Vagina (tissue), 2 donors: ENCODE data around the gene DNAJC4. TPM values are rescaled to one million over a fixed set of nuclear protein-coding genes. Genes with fewer than 3 reads are reported as not detected.

Experiments used
- DNase-seq, 2 donors: peaks; one replicate each; pipeline ENCODE4 v3.0.0-alpha.2; 2017; ENCODE audit errors: extremely low spot score in 2 of 2
- H3K27ac ChIP-seq: fragments of 200-600 bp; sonication (generic); one replicate; pipeline ENCODE4 v1.5.1; 2019
- H3K27me3 ChIP-seq: fragments of 200-600 bp; sonication (generic); one replicate; pipeline ENCODE4 v1.5.1; 2019
- H3K36me3 ChIP-seq, 2 donors: fragments of 200-600 bp; sonication (generic); one replicate each; pipeline ENCODE4 v1.5.1; 2017 to 2019
- H3K4me1 ChIP-seq: fragments of 200-600 bp; sonication (generic); one replicate; pipeline ENCODE4 v1.5.1; 2019
- H3K4me3 ChIP-seq, 2 donors: fragments of 200-600 bp; sonication (generic); 1 replicate in 1 of 2; 2 replicates in 1 of 2; pipeline ENCODE4 v1.5.1; 2016 to 2019
- H3K9me3 ChIP-seq: fragments of 200-600 bp; sonication (generic); one replicate; pipeline ENCODE4 v1.5.1; 2019
- CTCF ChIP-seq, 3 experiments: fragments of 450-650 bp in 2 of 3; fragments of 200-600 bp in 1 of 3; sonication (generic) in 1 of 3; IDR thresholded peaks; one replicate each; pipeline ENCODE4 v1.5.1; 2017 to 2019; ENCODE audit warnings: antibody characterized with exemption in 3 of 3, mild to moderate bottlenecking in 2 of 3, moderate library complexity in 2 of 3
- POLR2A ChIP-seq, 2 donors: fragments of 450-650 bp; IDR thresholded peaks; one replicate each; pipeline ENCODE4 v1.6.1; 2017; ENCODE audit warnings: antibody characterized with exemption in 2 of 2, mild to moderate bottlenecking in 2 of 2, moderate library complexity in 2 of 2
- POLR2AphosphoS5 ChIP-seq, 2 donors: sonication (generic); formaldehyde crosslinking; IDR thresholded peaks; one replicate each; pipeline ENCODE4 v1.9.0; 2017; ENCODE audit warnings: antibody characterized with exemption in 2 of 2, mild to moderate bottlenecking in 2 of 2, low read depth in 1 of 2; ENCODE audit not compliant: insufficient read depth in 1 of 2
- intact Hi-C: fragments of 100-400 bp; cut with DNase I; formaldehyde crosslinking; loops from one replicate; pipeline ENCODE4 v1.15.1; 2023
- total RNA-seq: library from RNA; depleted of rRNA; stranded (reverse); fragments of >200 nt; gene quantifications from one replicate; pipeline ENCODE4 v1.2.3, GENCODE V29; 2016

DNAJC4 gene
- total RNA-seq, 1 donor from 2014 or later: 43.7 TPM

DNA sequence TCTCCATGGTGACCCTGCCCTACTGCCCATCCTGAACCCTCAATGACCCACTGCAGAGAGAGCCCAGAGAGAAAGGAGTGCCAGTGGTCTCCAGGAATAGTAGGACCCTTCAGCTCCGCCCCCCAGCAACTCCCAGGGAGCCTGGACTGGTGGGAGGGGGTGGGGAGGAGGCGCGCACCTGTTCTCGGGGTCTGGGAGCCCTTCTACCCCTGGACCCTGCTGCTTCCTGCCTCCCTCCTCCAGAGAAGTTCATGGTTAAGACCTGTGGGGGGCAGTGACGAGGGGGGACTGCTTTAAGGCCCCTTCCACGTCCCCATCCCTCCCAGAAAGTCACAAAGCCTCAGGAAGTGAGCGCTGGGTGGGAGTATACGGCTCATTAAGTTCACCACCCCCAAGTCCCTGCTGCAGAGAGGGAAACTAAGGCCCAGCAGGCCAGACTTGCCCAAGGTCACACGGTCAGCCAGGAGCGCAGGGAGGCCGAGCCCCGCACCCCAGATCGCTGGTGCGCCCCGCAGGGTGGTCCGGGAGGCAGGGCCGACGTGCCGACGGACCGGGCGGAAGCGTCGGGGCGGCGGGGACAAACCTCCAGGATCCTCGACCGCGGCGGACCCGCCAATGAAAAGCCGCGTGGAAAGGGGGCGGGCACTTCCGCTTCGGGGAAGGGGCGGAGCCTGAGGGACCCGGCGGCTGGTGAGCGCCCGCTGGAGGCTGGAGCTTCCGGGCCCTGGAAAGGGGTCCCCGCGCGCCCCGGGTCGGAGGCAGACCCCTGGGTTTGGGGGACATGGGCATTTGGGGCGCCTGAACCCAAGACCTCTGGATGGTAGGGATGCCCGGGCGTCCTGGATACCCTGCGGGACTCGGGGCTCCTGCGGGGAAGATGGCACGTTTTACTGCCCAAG is 4.5 kb upstream of the DNAJC4 start, which contains the start of the genes NUDT22 and TRPT1:
Gene NUDT22 (plus strand): TSS at position 667 of the 899 bp plus-strand sequence. CDS start 379 bp downstream, outside the sequence.
Gene TRPT1 (minus strand): TSS at position 579 of the 899 bp plus-strand sequence. CDS start 326 bp downstream, at position 253.
- Histone ChIP-seq H3K36me3 (no peaks in the 10 kb centered on the region), H3K27ac (peak within 1 kb of the TSS; percentile 81), H3K9me3 (no peaks in the 10 kb centered on the region), H3K4me1 (peaks cover 55% of the 10 kb centered on the region), H3K27me3 (no peaks in the 10 kb centered on the region), H3K4me3 (peak within 1 kb of the TSS; percentile 78 to 97)
- TF ChIP-seq CTCF (IDR thresholded peaks at IDR 0.05) (no peak), POLR2AphosphoS5 (IDR thresholded peaks at IDR 0.05; ENCODE audit: insufficient read depth in 1 of 2, low read depth in 1 of 2) (peak; percentile 84 to 97), POLR2A (IDR thresholded peaks at IDR 0.05) (peak in 1 of 2 donors; percentile 88)
- DNase-seq: peak in 1 of 2 donors; percentile 92
- intact Hi-C loops: no loop called here

GRCh38 chr11:64226507-64227051 is 3.8 kb upstream of the DNAJC4 start:
- TF ChIP-seq CTCF (IDR thresholded peaks at IDR 0.05): no peak
- no peak for TF ChIP-seq POLR2A (IDR thresholded peaks at IDR 0.05)
- peak in 1 of 2 donors; percentile 73 for TF ChIP-seq POLR2AphosphoS5 (IDR thresholded peaks at IDR 0.05; ENCODE audit: insufficient read depth in 1 of 2, low read depth in 1 of 2)
- H3K4me3 ChIP-seq: peak overlapping the region; percentile 78 to 97
- no peaks in the 10 kb centered on the region for H3K27me3 ChIP-seq
- no peaks in the 10 kb centered on the region for H3K36me3 ChIP-seq
- intact Hi-C loops: no loop called here
- H3K27ac ChIP-seq: peak overlapping the region; percentile 81
- no peaks in the 10 kb centered on the region for H3K9me3 ChIP-seq
- no peak for DNase-seq
- H3K4me1 ChIP-seq: peaks cover 63% of the 10 kb centered on the region

GRCh38 chr11:64227405-64227956 is 2.9 kb upstream of the DNAJC4 start:
- Histone ChIP-seq H3K9me3 (no peaks in the 10 kb centered on the region), H3K27ac (peak overlapping the region; percentile 81), H3K4me1 (peaks cover 71% of the 10 kb centered on the region), H3K27me3 (no peaks in the 10 kb centered on the region), H3K36me3 (no peaks in the 10 kb centered on the region), H3K4me3 (peak overlapping the region; percentile 78 to 97)
- no peak for DNase-seq
- intact Hi-C loops: no loop called here
- no peak for TF ChIP-seq POLR2A (IDR thresholded peaks at IDR 0.05)
- no peak for TF ChIP-seq CTCF (IDR thresholded peaks at IDR 0.05)
- TF ChIP-seq POLR2AphosphoS5 (IDR thresholded peaks at IDR 0.05; ENCODE audit: insufficient read depth in 1 of 2, low read depth in 1 of 2): no peak

DNA sequence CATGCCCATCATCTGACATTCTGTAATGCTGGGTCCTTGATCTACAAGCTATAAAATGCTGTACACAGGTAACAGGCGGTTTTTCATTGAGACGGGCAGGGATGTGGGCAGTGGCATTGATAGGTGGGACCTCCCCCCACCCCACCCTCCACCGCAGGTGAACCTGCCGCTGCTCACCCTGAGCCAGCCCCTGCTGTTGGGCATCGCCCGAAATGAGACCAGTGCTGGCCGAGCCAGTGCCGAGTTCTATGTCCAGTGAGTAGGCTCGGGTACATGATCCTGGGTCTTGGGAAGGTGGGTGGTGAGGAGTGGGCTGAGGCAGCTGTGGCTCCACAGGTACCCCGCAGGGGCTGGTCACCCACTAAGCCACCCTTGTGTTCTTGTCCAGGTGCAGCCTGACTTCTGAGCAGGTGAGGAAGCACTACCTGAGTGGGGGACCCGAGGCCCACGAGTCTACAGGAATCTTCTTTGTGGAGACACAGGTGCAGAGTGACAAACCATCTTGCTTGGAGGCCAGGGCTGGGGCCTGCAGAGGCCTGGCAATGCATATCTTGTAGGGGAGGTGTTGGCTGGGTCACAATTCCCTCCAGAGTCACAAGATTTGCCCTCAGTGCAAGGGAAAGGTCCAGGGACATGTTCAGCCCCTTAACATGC is 1.1 kb upstream of the DNAJC4 start:
- no peaks in the 10 kb centered on the region for H3K36me3 ChIP-seq
- peak overlapping the region; percentile 97 for H3K27ac ChIP-seq
- intact Hi-C loops: no loop called here
- peaks cover 74% of the 10 kb centered on the region for H3K4me1 ChIP-seq
- TF ChIP-seq POLR2A (IDR thresholded peaks at IDR 0.05) (no peak), CTCF (IDR thresholded peaks at IDR 0.05) (no peak), POLR2AphosphoS5 (IDR thresholded peaks at IDR 0.05; ENCODE audit: insufficient read depth in 1 of 2, low read depth in 1 of 2) (no peak)
- DNase-seq: no peak
- no peaks in the 10 kb centered on the region for H3K27me3 ChIP-seq
- H3K9me3 ChIP-seq: no peaks in the 10 kb centered on the region
- peak overlapping the region in 1 of 2 donors; percentile 62 for H3K4me3 ChIP-seq
